Stimulated activated CD8-positive, alpha-beta memory T cell treated with anti-CD3 and anti-CD28 coated beads, Interleukin-7, amount 100 ng/mL, for 1 hour (primary cell): Measurements from ENCODE around the gene NLRC3.
"Not testable (repeated sequence)": the region's sequence is repeated elsewhere in the genome, so short reads cannot be mapped to it uniquely, and the experiment has no call there.

Experiments used
- DNase-seq, 2 donors: peaks; one replicate each; pipeline ENCODE4 v3.0.0-alpha.2; 2020; ENCODE audit warnings: low read depth in 2 of 2

NLRC3 gene

GRCh38 chr16:3514621-3515020 is 62.6 kb downstream of the NLRC3 start:
- DNase-seq, result no peak

DNA sequence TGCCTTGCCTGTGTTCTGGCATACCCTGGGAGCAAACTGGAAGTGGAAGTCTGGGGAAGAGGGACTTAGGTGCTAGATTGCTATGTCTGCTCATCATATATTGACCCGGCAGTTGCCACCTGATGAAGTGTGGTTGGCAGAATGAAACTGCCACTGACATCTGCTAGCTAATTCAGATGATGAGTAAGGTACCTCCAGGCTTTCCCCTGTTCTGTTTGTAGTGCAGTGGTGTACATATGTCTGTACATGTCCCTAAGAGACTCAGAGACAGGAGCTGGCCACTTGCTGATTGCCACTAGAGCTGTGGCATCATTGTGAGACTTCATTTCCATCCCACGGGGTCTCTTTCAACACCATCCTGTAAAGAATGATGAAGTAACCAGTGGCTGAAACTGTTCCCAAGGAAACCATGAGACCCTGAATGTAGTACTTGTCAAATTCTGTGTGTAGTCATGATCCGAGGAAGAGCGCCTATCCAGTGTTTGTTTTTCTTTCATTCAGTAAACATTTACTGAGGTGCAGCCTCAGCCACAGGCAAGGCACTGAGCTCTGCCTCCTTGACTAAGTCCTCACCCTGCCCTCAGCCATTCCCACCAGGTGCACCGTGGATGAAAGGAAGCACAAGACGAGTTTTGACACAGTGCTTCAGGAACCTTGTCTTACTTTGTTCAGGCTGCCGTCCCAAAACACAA is 63.2 kb downstream of the NLRC3 start:
- DNase-seq, result no peak

- DNase-seq, result no peak
Observed at GRCh38 chr16:3511286-3512180, 65.7 kb downstream of the NLRC3 start.

DNA sequence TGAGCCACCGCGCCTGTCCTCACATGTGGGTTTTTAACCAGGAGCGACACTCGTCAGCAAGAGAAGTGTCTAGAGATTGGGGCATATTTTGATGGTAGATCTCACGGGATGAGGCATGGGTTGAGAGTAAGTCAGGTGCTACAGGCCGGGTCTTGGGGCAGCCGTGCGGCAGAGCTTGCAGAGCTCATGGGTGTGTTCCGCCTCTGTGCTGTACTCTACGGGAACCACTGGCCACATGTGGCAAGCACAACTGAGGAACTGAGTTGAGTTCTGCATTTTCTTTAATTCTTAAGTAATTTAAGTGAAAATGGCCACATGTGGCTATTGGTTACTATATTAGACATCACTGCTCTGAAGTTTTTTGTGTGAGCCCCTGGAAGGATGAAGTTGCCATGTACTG is 66.8 kb downstream of the NLRC3 start:
- DNase-seq, result no peak

- peak; percentile 34 to 35 for DNase-seq
Observed at GRCh38 chr16:3509470-3509928, 67.7 kb downstream of the NLRC3 start.

- DNase-seq, result no peak
Observed at GRCh38 chr16:3508736-3509135, 68.5 kb downstream of the NLRC3 start.

DNA sequence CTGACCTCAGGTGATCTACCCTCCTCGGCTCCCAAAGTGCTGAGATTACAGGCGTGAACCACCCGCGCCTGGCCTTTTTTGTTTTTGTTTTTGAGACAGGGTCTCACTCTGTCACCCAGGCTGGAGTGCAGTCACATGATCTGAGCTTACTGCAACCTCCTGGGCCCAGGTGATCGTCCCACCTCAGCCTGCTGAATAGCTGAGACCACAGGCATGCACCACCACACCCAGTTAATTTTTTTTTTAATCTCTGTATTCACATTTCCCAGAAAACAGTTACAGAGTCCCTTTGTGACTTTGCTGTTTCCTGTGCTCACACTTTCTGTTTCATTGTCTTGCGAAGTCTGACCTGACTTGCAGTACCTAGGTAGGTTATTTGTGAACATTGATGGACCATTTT is 73.7 kb downstream of the NLRC3 start:
- DNase-seq, result peak; percentile 13 to 20

DNA sequence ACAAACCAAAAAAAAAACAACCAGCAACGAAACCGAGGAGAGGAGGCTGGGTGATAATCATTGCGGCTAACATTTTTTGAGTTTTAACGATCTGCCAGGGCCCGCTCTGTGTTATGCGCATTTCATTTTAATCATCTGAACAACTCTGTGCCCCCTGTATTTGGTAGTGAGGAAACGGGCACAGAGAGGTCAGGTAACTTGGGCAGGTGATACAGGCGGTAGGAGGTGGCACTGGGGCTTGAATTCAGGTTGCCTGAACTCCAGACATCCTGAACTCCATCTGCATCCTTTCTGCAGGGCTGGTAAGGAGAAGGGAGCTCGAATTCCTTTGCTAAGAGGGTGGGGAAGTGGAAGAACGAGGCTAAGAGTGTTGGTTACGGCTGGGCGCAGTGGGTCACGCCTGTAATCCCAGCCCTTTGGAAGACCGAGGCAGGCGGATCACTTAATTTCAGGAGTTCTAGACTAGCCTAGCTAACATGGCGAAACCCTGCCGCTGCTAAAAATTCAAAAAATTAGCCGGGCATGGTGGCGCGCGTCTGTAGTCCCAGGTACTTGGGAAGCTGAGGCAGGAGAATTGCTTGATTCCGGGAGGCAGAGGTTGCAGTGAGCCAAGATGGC is 75.3 kb downstream of the NLRC3 start:
- DNase-seq, result no peak

GRCh38 chr16:3501412-3501761 is 75.8 kb downstream of the NLRC3 start:
- DNase-seq, result not testable (repeated sequence)

DNA sequence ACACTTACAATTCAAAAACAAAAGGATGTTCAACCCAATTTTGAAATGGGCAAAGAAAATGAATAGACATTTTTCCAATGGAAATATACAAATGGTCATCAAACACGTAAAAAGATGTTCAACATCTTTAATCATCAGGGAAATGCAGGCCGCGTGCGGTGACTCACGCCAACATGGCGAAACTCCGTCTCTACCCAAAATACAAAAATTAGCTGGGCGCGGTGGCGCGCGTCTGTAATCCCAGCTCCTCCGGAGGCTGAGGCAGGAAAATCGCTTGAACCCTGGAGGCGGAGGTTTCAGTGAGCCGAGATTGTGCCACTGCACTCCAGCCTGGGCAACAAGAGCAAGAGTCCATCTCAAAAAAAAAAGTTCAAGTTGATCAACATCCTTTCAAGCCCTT is 78.2 kb downstream of the NLRC3 start:
- DNase-seq, result no peak

DNA sequence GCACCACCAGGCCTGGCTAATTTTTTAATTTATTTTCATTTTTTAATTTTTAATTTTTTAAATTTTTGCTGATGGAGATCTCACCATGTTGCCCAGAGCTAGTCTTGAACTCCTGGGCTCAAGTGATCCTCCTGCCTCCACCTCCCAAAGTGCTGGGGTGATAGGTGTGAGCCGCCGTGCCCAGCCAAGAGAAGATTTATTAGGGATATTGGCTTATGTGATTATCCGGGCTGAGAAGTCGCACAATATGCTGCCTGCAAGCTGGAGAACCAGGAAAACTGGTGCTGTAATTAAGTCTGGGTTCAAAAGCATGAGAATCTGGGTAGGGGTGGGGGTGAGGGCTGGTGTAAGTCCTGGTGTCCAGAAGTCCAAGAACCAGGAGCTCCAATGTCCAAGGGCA is 79.4 kb downstream of the NLRC3 start:
- DNase-seq, result no peak

DNA sequence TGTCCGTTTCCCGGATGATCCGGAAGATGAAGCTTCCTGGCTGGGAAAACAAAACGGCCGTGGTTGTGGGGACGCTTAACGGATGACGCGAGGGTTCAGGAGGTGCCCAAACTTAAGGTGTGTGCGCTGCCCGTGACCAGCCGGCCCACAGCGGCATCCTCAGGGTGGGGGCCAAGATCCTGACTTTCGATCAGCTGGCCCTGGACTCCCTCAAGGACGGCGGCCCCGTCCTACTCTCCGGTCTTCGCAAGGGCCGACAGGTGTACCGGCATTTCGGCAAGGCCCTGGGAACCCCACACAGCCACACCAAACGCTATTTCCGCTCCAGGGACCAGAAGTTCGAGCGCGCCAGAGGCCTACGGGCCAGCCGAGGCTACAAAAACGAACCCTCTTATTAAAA is 80.8 kb downstream of the NLRC3 start:
- no peak for DNase-seq

DNA sequence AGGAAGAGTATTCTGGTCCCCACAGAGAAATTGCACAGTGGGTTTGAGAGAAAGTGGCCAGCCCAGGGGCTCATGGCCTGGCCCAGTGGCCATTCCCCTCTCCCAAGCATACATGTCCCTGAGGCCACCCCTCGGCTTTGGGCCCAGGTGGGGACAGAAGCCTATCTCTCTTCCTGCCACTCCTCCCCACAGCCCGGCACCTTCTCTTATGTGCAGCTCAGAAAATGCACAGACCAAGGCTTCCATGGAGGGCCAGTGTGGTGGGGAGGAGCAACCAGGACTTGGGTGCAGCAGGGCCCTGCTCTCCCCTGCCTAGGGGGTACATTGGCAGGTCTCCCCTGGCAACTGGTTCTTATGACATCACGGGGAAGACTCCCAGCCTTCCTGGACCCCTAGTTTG is 82.0 kb downstream of the NLRC3 start, which contains the start of gene C16orf90:
Gene C16orf90, minus strand, starts transcription at position 314 of the 400 bp plus-strand sequence. Its CDS starts 68 bp downstream, at position 246.
- DNase-seq, result no peak

DNA sequence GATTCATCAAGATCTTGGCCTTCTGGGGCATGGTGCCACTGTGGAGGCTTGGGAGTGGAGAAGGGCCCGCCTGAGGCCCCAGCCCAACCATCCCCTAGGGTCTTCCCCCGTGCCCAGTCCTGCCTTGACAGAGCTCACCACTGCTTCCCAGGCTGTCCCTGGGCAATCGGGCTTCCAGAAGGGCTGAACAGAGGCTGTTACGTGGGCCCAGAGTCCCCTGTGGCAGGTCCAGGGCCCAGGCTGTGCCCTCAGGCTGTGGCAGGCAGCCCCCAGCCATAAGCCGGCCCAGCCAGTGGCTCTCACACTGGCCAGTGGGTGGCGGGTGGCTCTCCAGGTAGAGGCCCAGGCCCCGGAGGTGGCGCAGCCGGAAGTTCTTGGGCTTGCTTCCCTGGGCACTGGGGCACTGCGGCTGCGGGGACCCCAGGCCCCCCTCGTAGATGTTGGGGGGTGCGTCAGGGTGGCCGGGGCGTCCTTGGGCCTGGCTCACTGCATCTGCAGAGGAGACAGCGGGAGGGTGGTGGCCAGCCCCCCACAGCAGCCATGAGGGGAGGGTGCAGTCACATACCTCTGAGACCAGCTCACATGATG is 82.7 kb downstream of the NLRC3 start:
- no peak for DNase-seq

- no peak for DNase-seq
Observed at GRCh38 chr16:3492356-3492755, 84.8 kb downstream of the NLRC3 start.

- DNase-seq, result no peak
Observed at GRCh38 chr16:3490911-3491629, 86.1 kb downstream of the NLRC3 start.
